Measurements from ENCODE around the gene TARBP2.
"Not testable (repeated sequence)": the region's sequence is repeated elsewhere in the genome, so short reads cannot be mapped to it uniquely, and the experiment has no call there.

TARBP2 gene

GRCh38 chr12:53476769-53477209 lies 24.3 kb upstream of the TARBP2 start:
- no peak for DNase-seq

- DNase-seq = no peak
These were observed 22.2 kb upstream of the TARBP2 start for GRCh38 chr12:53478865-53479264.

GRCh38 chr12:53479331-53479730 lies 21.8 kb upstream of the TARBP2 start:
- no peak for DNase-seq

GRCh38 chr12:53480491-53481442 lies 20.3 kb upstream of the TARBP2 start:
- no peak for DNase-seq

GRCh38 chr12:53481458-53481857 lies 19.6 kb upstream of the TARBP2 start:
- DNase-seq = not testable (repeated sequence)

GRCh38 chr12:53481939-53482586 lies 19.0 kb upstream of the TARBP2 start:
- DNase-seq = no peak

GRCh38 chr12:53482626-53483168 lies 18.4 kb upstream of the TARBP2 start:
- no peak for DNase-seq

GRCh38 chr12:53483225-53483978 lies 17.7 kb upstream of the TARBP2 start:
- DNase-seq = no peak

GRCh38 chr12:53483979-53484377 lies 17.1 kb upstream of the TARBP2 start:
- no peak for DNase-seq

GRCh38 chr12:53484686-53485575 lies 16.2 kb upstream of the TARBP2 start:
- DNase-seq = no peak

GRCh38 chr12:53485955-53486735 lies 14.9 kb upstream of the TARBP2 start:
- DNase-seq = no peak

- DNase-seq = no peak
These were observed 14.2 kb upstream of the TARBP2 start for GRCh38 chr12:53486736-53487487.

- no peak for DNase-seq
These were observed 11.7 kb upstream of the TARBP2 start for GRCh38 chr12:53489242-53489864.

- no peak for DNase-seq
These were observed 8.9 kb upstream of the TARBP2 start for GRCh38 chr12:53492188-53492587.

- peak in 1 of 2 experiments; percentile 75 for DNase-seq
These were observed 8.1 kb upstream of the TARBP2 start for GRCh38 chr12:53492830-53493609.

- DNase-seq = no peak
These were observed 7.3 kb upstream of the TARBP2 start for GRCh38 chr12:53493610-53494391.

GRCh38 chr12:53495903-53496751 lies 5.0 kb upstream of the TARBP2 start:
- no peak for DNase-seq

All from cerebellar nuclear complex (tissue), 1 donor.